ENCODE results near the gene SLC44A5. TPM values are rescaled to one million over a fixed set of nuclear protein-coding genes. Genes with fewer than 3 reads are reported as not detected.

The SLC44A5 gene
- total RNA-seq, 1 experiment from 2014 or later, result 2.4 TPM

DNA sequence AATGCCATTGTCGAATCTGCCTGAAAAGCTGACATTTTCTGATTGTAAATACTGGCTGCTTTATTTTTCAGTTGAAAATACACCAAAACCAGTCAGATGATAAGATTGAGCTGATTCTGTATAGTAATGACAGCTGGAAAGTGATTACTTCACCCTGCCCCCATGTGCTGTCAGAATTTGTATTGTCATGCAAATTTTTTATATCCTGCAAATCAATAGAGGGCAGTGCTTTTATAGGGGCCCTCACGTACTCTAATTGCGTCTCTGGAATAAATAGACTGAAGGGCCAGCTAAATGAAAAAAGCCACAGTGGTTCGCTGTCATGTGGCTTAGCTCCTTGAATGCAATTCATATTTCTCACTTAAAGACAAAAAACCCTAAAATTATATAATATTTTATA lies 268.1 kb downstream of the SLC44A5 start:
- H2AK5ac ChIP-seq (ENCODE audit: insufficient read length, low read length), result no peak overlapping the region
- H4K91ac ChIP-seq (ENCODE audit: insufficient read length, low read depth, low read length), result no peak overlapping the region
- H3K4ac ChIP-seq (ENCODE audit: low read depth, low read length), result no peak overlapping the region
- H4K5ac ChIP-seq (ENCODE audit: insufficient read length, low read depth, low read length), result no peak overlapping the region
- Mint-ChIP-seq H3K4me3 (no peak overlapping the region), H3K36me3 (ENCODE audit: insufficient read depth in 1 of 3, low read depth in 3 of 3) (no peaks in the 10 kb centered on the region), H3K27me3 (ENCODE audit: low read depth) (no peaks in the 10 kb centered on the region), H3K27ac (no peak overlapping the region), H3K9me3 (no peaks in the 10 kb centered on the region; a peak in 1 of 5 replicates), H3K4me1 (peaks cover 22 to 27% of the 10 kb centered on the region in 2 experiments)
- H3K56ac ChIP-seq (ENCODE audit: insufficient read length, low read depth, low read length), result no peak overlapping the region
- H3K4me2 ChIP-seq (ENCODE audit: insufficient read depth, insufficient read length, low read length), result no peak overlapping the region
- H3K23me2 ChIP-seq (ENCODE audit: insufficient read length, low read depth, low read length, poor library complexity, severe bottlenecking), result no peaks in the 10 kb centered on the region
- no peak overlapping the region for H4K8ac ChIP-seq (replicated peaks; ENCODE audit: insufficient read length, low read depth, low read length)
- no peak overlapping the region for H3K27ac ChIP-seq (ENCODE audit: insufficient read length, low read depth, low read length)
- DNase-seq, result no peak
- H3K9ac ChIP-seq (ENCODE audit: extremely low read depth, insufficient read length, low read length), result no peak overlapping the region
- TF ChIP-seq, protein P1, sequence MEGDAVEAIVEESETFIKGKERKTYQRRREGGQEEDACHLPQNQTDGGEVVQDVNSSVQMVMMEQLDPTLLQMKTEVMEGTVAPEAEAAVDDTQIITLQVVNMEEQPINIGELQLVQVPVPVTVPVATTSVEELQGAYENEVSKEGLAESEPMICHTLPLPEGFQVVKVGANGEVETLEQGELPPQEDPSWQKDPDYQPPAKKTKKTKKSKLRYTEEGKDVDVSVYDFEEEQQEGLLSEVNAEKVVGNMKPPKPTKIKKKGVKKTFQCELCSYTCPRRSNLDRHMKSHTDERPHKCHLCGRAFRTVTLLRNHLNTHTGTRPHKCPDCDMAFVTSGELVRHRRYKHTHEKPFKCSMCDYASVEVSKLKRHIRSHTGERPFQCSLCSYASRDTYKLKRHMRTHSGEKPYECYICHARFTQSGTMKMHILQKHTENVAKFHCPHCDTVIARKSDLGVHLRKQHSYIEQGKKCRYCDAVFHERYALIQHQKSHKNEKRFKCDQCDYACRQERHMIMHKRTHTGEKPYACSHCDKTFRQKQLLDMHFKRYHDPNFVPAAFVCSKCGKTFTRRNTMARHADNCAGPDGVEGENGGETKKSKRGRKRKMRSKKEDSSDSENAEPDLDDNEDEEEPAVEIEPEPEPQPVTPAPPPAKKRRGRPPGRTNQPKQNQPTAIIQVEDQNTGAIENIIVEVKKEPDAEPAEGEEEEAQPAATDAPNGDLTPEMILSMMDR (conservative IDR thresholded peaks at IDR 0.05), result no peak
- H3K14ac ChIP-seq (ENCODE audit: insufficient read depth, low read length), result no peak overlapping the region
- no peak overlapping the region for H2BK12ac ChIP-seq (ENCODE audit: insufficient read length, low read depth, low read length)
- no peaks in the 10 kb centered on the region for H3K4me1 ChIP-seq (ENCODE audit: insufficient read depth, low read length)
- H2AFZ ChIP-seq (ENCODE audit: low read length), result no peak overlapping the region
- no peak overlapping the region for H2BK15ac ChIP-seq (ENCODE audit: low read depth, low read length)
- no peaks in the 10 kb centered on the region for H3K27me3 ChIP-seq (ENCODE audit: insufficient read depth, low read length)
- WGBS (ENCODE audit: extremely low coverage, insufficient read length, low lambda C conversion rate), result no CpG with 5 or more reads among the region's 4 CpGs
- H2BK20ac ChIP-seq (ENCODE audit: low read depth, low read length, poor library complexity, severe bottlenecking), result no peak overlapping the region
- H3T11ph ChIP-seq (ENCODE audit: low read length), result no peak overlapping the region
- H3K18ac ChIP-seq (ENCODE audit: insufficient read length, low read depth, low read length), result no peak overlapping the region
- H3K23ac ChIP-seq (ENCODE audit: insufficient read length, low read depth, low read length), result no peak overlapping the region
- no peaks in the 10 kb centered on the region for H3K9me3 ChIP-seq (ENCODE audit: control insufficient read depth, low read depth, low read length)
- no peaks in the 10 kb centered on the region for H3K79me2 ChIP-seq (ENCODE audit: insufficient read depth, low read length)
- H4K20me1 ChIP-seq (ENCODE audit: control insufficient read depth, insufficient read depth, insufficient read length), result no peaks in the 10 kb centered on the region
- no peak overlapping the region for H2BK120ac ChIP-seq (ENCODE audit: low read depth, low read length, poor library complexity, severe bottlenecking)
- no peaks in the 10 kb centered on the region for H3K79me1 ChIP-seq (ENCODE audit: insufficient read depth, low read depth, low read length, poor library complexity, severe bottlenecking)
- H2BK5ac ChIP-seq (ENCODE audit: insufficient read length, low read length), result no peak overlapping the region
